ENCODE results near the gene USB1.

- TF ChIP-seq CTCF (conservative IDR thresholded peaks at IDR 0.05) (no peak), EZH2 (IDR thresholded peaks at IDR 0.05; ENCODE audit: low read depth) (no peak)
These were observed 53.1 kb downstream of the USB1 start for GRCh38 chr16:58054289-58054688.
